ENCODE data around the gene CDH24. TPM values are rescaled to one million over a fixed set of nuclear protein-coding genes. Genes with fewer than 3 reads are reported as not detected.

CDH24 gene
- total and polyA plus RNA-seq, 9 of the 15 experiments (the other 6 are each of a cell fraction or from before 2014, with no cell fraction given): 0.04 to 16.2 (median 4.9) TPM

GRCh38 chr14:23052671-23053070 lies 4.6 kb downstream of the CDH24 start:
- no peak overlapping the region for H3K27ac ChIP-seq (ENCODE audit: extremely low read depth, low read depth, low read length)
- CTCF ChIA-PET (ENCODE audit: low intra/inter-chr PET ratio): interaction anchor here (1.8 to 9.2 kb wide), 3 partner anchors 57 to 79 kb away, joined by 11 to 141 read pairs (median 45); no protein-coding TSS in a partner anchor
- POLR2A ChIA-PET: interaction anchor here (0.6 to 1.5 kb wide), 2 partner anchors 68 to 84 kb away, joined by 3 to 5 read pairs; no protein-coding TSS in a partner anchor
- H3K36me3 ChIP-seq (ENCODE audit: control insufficient read depth, insufficient read depth, low read length): peaks cover 5% of the 10 kb centered on the region; the same call in 1 of the 3 replicates
- no TSS peak for BruUV-seq (replicated peaks)
- FAIRE-seq (peak; percentile 42), DNase-seq (ENCODE audit: extremely low read depth in 1 of 4, low spot score in 3 of 4) (no peak), ATAC-seq (no peak)
- H3K9me1 ChIP-seq (ENCODE audit: control insufficient read depth, insufficient read depth, low read length): no peaks in the 10 kb centered on the region
- TF ChIP-seq FOS (IDR thresholded peaks at IDR 0.05; ENCODE audit: extremely low read depth, insufficient read length) (no peak), FOXJ2 (tag; IDR thresholded peaks at IDR 0.05) (no peak), COPS2 (conservative IDR thresholded peaks at IDR 0.05) (no peak), TAF9B (IDR thresholded peaks at IDR 0.05; ENCODE audit: partially characterized antibody) (no peak), MITF (IDR thresholded peaks at IDR 0.05) (no peak), ZNF224 (CRISPR knock-in tag; IDR thresholded peaks at IDR 0.05) (no peak), DMBX1 (CRISPR knock-in tag; IDR thresholded peaks at IDR 0.05; ENCODE audit: borderline replicate concordance) (no peak), MEF2D (tag; conservative IDR thresholded peaks at IDR 0.05; ENCODE audit: low read depth) (no peak), RUNX1 (IDR thresholded peaks at IDR 0.05; ENCODE audit: low read depth) (no peak), NFYB (IDR thresholded peaks at IDR 0.05; ENCODE audit: extremely low read depth, insufficient read length) (no peak), ADNP (tag; IDR thresholded peaks at IDR 0.05) (no peak), ZNF232 (CRISPR knock-in tag; IDR thresholded peaks at IDR 0.05) (no peak), CBX3 (IDR thresholded peaks at IDR 0.05; ENCODE audit: borderline replicate concordance in 1 of 2, low read length in 2 of 2) (no peak), POU5F1 (IDR thresholded peaks at IDR 0.05; ENCODE audit: borderline replicate concordance, low read depth, low read length, partially characterized antibody) (no peak), U2AF2 (optimal IDR thresholded peaks at IDR 0.05; ENCODE audit: low read depth, low read length) (no peak)
- TF ChIP-seq, protein P1, sequence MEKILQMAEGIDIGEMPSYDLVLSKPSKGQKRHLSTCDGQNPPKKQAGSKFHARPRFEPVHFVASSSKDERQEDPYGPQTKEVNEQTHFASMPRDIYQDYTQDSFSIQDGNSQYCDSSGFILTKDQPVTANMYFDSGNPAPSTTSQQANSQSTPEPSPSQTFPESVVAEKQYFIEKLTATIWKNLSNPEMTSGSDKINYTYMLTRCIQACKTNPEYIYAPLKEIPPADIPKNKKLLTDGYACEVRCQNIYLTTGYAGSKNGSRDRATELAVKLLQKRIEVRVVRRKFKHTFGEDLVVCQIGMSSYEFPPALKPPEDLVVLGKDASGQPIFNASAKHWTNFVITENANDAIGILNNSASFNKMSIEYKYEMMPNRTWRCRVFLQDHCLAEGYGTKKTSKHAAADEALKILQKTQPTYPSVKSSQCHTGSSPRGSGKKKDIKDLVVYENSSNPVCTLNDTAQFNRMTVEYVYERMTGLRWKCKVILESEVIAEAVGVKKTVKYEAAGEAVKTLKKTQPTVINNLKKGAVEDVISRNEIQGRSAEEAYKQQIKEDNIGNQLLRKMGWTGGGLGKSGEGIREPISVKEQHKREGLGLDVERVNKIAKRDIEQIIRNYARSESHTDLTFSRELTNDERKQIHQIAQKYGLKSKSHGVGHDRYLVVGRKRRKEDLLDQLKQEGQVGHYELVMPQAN (IDR thresholded peaks at IDR 0.05; ENCODE audit: borderline replicate concordance): no peak
- H3K4me1 ChIP-seq (replicated peaks in 1 of 2; ENCODE audit: control insufficient read depth in 2 of 2, insufficient read depth in 2 of 2, low read length in 2 of 2): peaks cover 11 to 42% of the 10 kb centered on the region in 2 experiments
- intact Hi-C loops (cut with micrococcal nuclease) (loop anchor here (1.0 kb wide), 1 partner anchor 58 kb away; no protein-coding TSS in a partner anchor), in situ Hi-C loops (cut with MboI) (loop anchor here (5.0 kb wide), 1 partner anchor 75 kb away; no protein-coding TSS in a partner anchor)
- WGBS (ENCODE audit: insufficient coverage, low coverage, missing lambda C conversion rate): 83% methylated on average over 2 of the region's 3 CpGs
- H3K79me2 ChIP-seq (ENCODE audit: control insufficient read depth, insufficient read depth, low read length): no peaks in the 10 kb centered on the region; the same call in 2 of the 3 replicates
- H3K4me2 ChIP-seq (ENCODE audit: insufficient read depth, low read length): no peak overlapping the region
- no peaks in the 10 kb centered on the region for H3K9me3 ChIP-seq (replicated peaks; ENCODE audit: control insufficient read depth, insufficient read depth, low read depth, low read length)
- no peak overlapping the region for H3K9ac ChIP-seq (ENCODE audit: insufficient read depth in 1 of 2, low read depth in 2 of 2, low read length in 2 of 2)
- H3K27me3 ChIP-seq (ENCODE audit: control insufficient read depth in 2 of 2, insufficient read depth in 2 of 2, low read length in 2 of 2): no peaks in the 10 kb centered on the region
- H2AFZ ChIP-seq (ENCODE audit: low read depth, low read length): no peak overlapping the region
- H3K4me3 ChIP-seq: no peak overlapping the region
- no peaks in the 10 kb centered on the region for H4K20me1 ChIP-seq (replicated peaks; ENCODE audit: control insufficient read depth, insufficient read depth, low read length)
